Activated T-cell treated with anti-CD3 and anti-CD28 coated beads, Interleukin-2, amount 50 U/mL, for 48 hours (primary cell): ENCODE data around the gene ZMYND12.
A peak's percentile ranks its signal among the peaks of the same experiment; 100 is the strongest.

Experiments
- DNase-seq, 2 experiments: peaks; one replicate each; pipeline ENCODE4 v3.0.0-alpha.2; 2020

ZMYND12 gene

DNA sequence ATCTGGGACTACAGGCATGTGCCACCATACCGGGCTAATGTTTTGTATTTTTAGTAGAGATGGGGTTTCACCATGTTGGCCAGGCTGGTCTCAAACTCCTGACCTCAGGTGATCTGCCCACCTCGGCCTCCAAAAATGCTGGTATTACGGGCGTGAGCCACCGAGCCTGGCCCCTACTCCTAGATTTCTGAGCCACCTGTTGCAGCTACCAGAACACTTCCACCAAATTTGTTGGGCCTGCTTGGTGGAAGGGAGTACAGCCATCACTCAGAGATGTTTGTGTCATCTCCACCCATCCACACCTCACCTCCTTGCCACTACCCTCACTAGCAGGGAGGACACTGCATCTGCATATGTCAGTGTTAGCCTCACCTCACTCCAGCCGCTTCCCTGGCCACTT, 69.8 kb downstream of the ZMYND12 start:
- DNase-seq: no peak

DNA sequence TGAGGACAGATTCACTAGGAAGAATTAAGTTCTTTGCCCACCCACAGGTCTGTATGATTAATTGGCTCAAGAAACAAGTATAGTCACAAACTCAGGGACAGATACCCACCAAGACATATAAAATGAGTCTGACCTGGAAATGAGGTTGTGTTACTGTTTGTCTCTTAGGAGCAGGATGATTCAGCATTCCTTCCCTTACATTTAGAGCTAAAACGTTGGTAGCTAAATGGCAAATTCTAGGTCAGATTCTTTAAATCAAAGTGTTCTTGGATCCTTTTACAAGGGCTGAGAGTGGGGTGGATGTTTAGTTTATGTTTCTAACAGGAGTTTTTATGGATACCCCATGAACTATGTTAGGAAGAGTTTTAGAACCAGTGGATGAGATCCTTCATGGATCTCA, 70.5 kb downstream of the ZMYND12 start:
- no peak for DNase-seq

DNA sequence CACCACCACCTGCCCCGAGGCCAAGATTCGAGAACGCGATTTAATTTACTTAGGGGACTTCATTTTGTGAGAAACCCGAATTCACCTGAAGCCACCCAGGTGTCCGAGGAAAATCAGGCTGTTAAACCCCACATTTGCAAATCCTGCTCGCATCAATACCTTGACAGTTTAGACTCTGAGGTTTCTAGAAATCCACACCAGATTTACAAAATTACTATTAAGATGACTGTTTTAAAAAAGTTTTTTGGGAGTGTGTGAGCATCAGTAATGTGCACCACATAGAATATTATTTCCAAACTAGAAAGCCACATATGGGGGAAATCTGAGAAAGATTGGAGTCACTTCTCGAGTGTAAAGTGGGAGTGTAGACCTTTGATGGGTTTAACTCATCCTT, 74.5 kb downstream of the ZMYND12 start:
- DNase-seq: no peak

DNA sequence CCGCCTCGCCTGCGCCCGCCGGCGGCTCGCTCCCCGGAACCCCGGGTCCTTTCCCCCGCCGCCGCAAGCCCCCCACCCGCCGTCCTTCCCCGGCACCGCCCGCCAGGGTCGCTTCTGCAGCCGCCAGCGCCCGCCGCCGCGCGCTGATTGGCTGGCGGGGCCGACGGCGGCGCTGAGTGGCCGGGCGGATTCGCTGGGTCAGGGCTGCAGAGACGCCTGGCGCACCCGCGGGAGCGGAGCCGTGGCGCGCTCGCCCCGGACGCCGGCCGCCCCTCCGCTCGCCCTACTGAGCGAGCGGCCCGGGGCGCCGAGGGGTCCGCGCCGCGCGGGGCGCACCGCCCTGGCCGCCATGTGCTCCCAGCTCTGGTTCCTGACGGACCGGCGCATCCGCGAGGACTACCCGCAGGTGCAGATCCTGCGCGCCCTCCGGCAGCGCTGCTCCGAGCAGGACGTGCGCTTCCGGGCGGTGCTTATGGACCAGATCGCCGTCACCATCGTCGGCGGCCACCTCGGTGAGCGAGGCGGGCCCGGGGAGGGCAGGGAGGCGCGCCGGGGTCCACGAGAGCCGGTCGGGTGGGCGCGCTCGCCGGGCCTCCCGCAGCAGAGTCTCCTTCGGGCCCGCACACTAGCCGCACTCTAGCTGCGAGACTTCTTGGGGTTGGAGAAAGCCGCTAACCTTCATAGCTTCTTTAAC, 75.1 kb downstream of the ZMYND12 start, which contains the start of gene RIMKLA:
Gene RIMKLA, plus strand, starts transcription at position 207 of the 694 bp plus-strand sequence. Its CDS starts 143 bp downstream, at position 350.
- peak; percentile 63 to 78 for DNase-seq
